ENCODE measurements around the gene GPR137.
A peak's percentile ranks its signal among the peaks of the same experiment; 100 is the strongest.

Gene GPR137

DNA sequence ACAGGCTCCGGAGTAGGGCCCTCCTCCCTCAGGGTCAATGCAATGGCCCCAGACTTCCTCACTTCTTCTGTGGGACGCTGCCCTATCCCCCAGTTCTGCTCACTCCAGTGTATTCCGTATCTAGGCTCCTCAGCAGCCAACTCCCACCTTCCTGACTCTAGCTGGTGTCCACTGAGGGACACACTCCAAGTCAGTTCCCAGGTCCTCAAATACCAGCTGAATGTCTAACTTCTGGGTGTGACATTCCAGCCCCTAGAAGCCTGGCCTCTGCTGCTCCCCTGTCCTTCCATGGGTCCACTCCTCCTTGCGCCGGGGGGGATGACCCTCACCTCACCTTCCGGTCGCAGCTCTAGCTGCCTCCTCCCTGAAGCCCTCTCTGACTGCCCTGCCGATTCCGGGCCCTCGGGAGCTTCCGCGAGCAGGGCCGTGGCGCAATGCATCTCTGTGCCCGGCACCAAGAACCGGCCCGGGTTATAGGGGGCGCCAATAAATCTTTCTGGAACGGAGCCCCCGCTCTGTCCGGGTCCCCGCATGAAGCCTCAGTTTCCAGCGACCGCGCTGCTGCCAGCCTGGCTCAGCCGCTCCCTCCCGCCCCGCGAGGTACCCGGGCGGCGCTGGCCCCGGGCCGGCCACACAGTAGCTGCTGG, 16.6 kb upstream of the GPR137 start:
- peaks cover 3% of the 10 kb centered on the region; the same call in 1 of the 2 replicates for H3K36me3 ChIP-seq
- peaks cover 8% of the 10 kb centered on the region for H3K4me1 ChIP-seq
- no peak for DNase-seq
- TF ChIP-seq, protein P1, sequence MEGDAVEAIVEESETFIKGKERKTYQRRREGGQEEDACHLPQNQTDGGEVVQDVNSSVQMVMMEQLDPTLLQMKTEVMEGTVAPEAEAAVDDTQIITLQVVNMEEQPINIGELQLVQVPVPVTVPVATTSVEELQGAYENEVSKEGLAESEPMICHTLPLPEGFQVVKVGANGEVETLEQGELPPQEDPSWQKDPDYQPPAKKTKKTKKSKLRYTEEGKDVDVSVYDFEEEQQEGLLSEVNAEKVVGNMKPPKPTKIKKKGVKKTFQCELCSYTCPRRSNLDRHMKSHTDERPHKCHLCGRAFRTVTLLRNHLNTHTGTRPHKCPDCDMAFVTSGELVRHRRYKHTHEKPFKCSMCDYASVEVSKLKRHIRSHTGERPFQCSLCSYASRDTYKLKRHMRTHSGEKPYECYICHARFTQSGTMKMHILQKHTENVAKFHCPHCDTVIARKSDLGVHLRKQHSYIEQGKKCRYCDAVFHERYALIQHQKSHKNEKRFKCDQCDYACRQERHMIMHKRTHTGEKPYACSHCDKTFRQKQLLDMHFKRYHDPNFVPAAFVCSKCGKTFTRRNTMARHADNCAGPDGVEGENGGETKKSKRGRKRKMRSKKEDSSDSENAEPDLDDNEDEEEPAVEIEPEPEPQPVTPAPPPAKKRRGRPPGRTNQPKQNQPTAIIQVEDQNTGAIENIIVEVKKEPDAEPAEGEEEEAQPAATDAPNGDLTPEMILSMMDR (IDR thresholded peaks at IDR 0.05; ENCODE audit: low read depth, low read length), result no peak
- H3K4me3 ChIP-seq (ENCODE audit: low read depth, low read length), result peak overlapping the region; percentile 59
- no peaks in the 10 kb centered on the region for H3K27me3 ChIP-seq
- H3K9me3 ChIP-seq, result no peaks in the 10 kb centered on the region

DNA sequence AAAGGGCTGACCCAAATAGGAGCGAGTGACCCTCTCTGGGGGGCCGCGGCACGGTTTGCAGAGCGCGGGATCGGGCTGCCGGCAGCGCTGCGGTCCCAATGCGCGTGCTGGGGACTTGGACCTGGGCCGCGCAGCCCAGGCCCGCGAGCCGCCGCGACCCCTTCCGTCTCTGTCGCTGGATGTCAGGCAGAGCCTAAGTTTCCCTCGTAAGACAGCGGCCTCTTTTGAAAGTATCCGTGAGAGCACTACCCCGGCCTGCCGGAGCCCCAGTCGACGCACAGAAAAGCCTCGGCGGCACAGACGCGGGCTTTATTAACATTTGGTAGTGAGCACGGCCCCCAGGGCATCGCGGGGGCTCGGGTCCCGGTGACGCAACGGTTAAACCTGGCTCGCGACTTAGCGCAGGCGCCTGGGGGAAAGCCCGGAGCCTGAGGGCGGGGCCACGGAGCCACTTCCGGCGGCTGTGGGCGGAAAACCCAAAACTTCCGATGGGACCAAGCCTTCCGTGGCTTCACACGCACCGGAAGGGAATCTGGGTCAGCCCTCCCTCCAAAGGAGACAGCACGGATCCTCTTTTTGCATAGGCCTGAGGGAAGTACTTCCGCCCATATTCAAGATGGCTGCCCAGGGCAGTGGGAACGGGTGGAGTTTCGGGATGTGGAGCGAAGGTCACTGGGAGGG, 16.0 kb upstream of the GPR137 start:
- H3K36me3 ChIP-seq, result peaks cover 3% of the 10 kb centered on the region; the same call in 1 of the 2 replicates
- H3K27me3 ChIP-seq, result no peaks in the 10 kb centered on the region
- peak; percentile 92 for DNase-seq
- no peaks in the 10 kb centered on the region for H3K9me3 ChIP-seq
- H3K4me1 ChIP-seq, result peaks cover 5% of the 10 kb centered on the region
- peak overlapping the region; percentile 77 for H3K4me3 ChIP-seq (ENCODE audit: low read depth, low read length)
- TF ChIP-seq, protein P1 (IDR thresholded peaks at IDR 0.05; ENCODE audit: low read depth, low read length), result no peak

DNA sequence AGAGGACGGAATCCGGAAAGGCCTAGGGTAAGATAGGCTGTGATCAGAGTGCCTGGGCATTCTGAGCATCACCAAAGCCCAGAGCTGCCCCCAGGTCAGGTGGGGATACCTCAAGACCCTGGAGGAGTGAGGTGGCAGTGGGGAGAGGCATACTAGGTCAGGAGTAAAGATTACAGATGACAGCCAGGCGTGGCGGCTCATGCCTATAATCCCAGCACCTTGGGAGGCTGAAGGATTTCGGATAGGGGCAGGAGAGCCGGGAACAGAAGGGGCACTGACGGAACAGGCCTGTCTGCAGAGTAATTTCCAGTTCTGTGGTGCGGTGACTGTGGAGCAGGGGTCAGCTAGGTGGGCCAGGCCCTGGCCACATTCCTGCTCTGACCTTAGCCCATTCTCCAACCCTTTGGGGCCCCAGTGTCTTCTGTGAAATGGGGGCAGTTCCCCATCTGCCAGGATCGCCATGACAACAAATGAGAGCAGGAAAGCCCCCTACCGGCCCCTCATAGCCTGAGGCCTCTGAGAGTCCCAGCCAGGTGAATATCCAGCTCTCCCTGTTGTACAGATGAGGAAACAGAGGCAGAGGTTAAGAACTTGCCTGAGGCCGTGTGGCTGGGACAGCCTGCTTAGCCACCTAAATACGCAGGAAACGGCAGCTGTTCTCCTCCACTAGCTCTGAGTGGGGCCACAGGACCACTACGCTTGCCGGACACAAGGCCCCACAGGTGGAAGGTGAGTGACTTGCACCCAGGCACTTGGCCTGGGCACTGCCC, 10.4 kb upstream of the GPR137 start:
- no peak overlapping the region for H3K4me3 ChIP-seq (ENCODE audit: low read depth, low read length)
- no peaks in the 10 kb centered on the region for H3K4me1 ChIP-seq
- no peak for DNase-seq
- H3K27me3 ChIP-seq, result no peaks in the 10 kb centered on the region
- H3K9me3 ChIP-seq, result no peaks in the 10 kb centered on the region
- TF ChIP-seq, protein P1 (IDR thresholded peaks at IDR 0.05; ENCODE audit: low read depth, low read length), result no peak
- no peaks in the 10 kb centered on the region for H3K36me3 ChIP-seq

DNA sequence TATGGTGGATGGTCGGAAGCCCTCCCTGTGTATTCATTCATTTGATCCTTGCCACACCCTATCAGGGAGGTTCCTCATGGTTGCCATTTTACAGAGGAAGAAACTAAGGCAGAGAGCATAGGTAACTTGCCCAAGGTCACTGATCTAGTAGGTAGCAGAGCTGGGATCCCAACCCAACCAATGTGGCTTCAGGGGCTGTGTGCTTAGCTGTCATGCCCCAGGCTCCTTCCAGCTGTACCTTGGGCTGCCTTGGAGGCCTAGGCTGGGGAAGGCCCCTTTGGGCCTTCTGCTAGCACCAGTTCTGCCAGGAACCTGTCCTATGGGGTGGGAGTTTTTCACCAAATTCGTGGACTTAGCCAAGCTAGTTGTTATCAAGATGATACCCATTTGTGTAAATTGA, 9.8 kb upstream of the GPR137 start:
- no peak for DNase-seq

DNA sequence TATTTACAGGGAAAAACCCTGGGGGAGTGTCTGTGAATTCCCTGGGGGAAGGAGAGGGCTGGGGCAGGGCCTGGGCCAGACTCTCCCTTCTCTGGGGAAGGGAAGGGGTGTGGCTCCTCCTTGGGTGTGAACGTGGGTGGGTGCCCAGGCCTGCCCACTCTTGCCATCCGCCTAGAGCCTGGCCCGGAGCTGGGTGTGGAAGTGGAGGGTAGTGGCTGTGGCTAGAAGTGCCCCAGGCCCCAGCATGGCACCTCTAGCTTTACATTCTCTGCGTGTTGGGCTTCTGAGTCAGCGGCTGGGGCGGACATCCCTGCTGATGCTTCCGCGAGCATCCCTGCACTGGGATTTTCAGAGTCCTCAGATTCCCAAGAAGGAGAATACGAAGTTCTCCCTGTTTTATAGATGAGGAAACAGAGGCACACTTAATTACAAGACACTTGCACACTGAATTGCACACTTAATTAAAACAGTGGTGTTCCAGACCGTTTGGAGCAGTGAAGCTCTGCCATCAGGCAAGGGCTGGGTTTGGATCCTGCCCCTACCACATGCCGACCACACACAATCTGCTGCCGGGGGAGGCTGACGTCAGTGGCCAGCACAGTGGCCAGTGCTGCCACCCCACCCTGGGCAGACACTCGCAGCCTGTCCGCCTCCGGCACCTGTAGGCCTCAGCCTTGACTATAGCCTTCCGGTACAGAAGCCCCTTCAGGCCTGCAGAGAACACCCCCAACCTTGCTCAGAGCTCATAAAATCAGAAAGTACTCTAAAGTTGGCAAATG, 8.8 kb upstream of the GPR137 start:
- Histone ChIP-seq H3K4me1 (no peaks in the 10 kb centered on the region), H3K27me3 (no peaks in the 10 kb centered on the region), H3K36me3 (no peaks in the 10 kb centered on the region), H3K4me3 (ENCODE audit: low read depth, low read length) (no peak overlapping the region), H3K9me3 (no peaks in the 10 kb centered on the region)
- TF ChIP-seq, protein P1 (IDR thresholded peaks at IDR 0.05; ENCODE audit: low read depth, low read length), result no peak
- no peak for DNase-seq

More for the DNA sequence above, 9.8 kb upstream of the GPR137 start:
- TF ChIP-seq, protein P1 (IDR thresholded peaks at IDR 0.05; ENCODE audit: low read depth, low read length), result no peak
- no peak overlapping the region for H3K4me3 ChIP-seq (ENCODE audit: low read depth, low read length)
- no peaks in the 10 kb centered on the region for H3K4me1 ChIP-seq
- no peaks in the 10 kb centered on the region for H3K27me3 ChIP-seq
- no peaks in the 10 kb centered on the region for H3K9me3 ChIP-seq
- H3K36me3 ChIP-seq, result no peaks in the 10 kb centered on the region
